ENCODE results near the gene C11orf98.

DNA sequence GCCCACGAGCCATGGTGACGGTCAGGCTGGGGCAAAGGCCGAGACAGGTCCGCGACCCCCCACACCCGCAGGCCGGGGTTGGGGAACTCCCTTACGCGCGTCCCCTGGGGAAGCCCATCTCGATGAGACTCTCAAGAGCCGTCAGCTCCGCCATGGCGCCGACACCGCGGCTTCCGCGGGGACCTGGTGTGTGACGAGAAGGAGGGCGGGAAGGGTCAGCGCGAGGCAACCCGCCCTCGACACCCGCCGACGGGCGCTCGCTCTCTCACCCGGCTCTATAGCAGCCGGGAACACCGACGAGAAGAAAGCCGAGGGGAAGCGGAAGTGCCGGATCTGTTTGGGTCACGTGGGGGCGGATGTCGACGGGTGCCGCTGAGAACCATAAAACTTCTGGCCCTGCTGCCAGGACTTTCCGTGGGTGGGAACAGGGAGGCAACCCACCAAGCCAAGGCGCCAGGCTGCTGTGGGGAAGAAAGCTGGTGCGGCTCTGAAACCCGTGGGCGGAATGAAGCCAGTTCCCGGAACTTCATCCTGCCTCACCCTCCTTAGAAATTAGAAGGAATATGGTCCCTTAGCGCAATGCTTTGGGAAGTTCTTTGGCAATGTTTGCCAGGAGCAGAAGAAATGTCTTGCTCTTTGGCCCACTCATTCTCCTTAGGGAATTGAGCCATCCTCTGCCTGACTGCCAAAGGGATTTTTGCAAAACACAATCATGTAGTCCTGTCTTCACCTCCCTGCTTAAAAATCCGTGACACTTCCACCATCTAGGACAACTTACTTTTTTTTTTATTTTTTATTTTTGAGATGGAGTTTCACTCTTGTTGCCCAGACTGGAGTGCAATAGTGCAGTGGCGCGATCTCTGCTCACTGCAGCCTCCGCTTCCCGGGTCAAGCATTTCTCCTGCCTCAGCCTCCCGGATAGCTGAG lies 14.0 kb upstream of the C11orf98 start, which contains the start of gene UBXN1:
- TF ChIP-seq CTCF (IDR thresholded peaks at IDR 0.05; ENCODE audit: extremely low read depth in 1 of 2, insufficient read depth in 1 of 2, low read depth in 1 of 2, low read length in 2 of 2) = no peak
- peak; percentile 84 for TF ChIP-seq POLR2A (IDR thresholded peaks at IDR 0.05; ENCODE audit: low read depth, low read length)

Data from endothelial cell of umbilical vein (primary cell).